Measurements from ENCODE around the gene ERBB2. TPM values are rescaled to one million over a fixed set of nuclear protein-coding genes. Genes with fewer than 3 reads are reported as not detected.

ERBB2 gene
- total and polyA plus RNA-seq, 2 of the 13 experiments (the other 11 are each of a cell fraction or from before 2014, with no cell fraction given): 57.7 to 64.1 TPM

- in situ Hi-C loops (cut with HindIII; ENCODE audit: extremely low pct_ligation_motif_present, low pct_unique_long_range_greater_than_20kb): no loop called here
- H3K79me2 ChIP-seq (ENCODE audit: insufficient read depth, low read length): no peaks in the 10 kb centered on the region
- FAIRE-seq (no peak), ATAC-seq (no peak), DNase-seq (ENCODE audit: low spot score) (no peak)
- H3K4me2 ChIP-seq (ENCODE audit: low read depth, low read length): peak overlapping the region; percentile 81; the same call in 1 of the 2 replicates
- BruUV-seq (replicated peaks): no TSS peak
- ChIA-PET POLR2A (interaction anchor here (1.4 to 4.1 kb wide), 5 partner anchors 9 to 63 kb away, joined by 4 to 25 read pairs (median 8); partner anchors contain the start of gene MIEN1), CTCF (ENCODE audit: low intra/inter-chr PET ratio, low total read pairs) (interaction anchor here (8.5 kb wide), 1 partner anchor 45 kb away, joined by 136 read pairs; no protein-coding TSS in a partner anchor)
- no peaks in the 10 kb centered on the region for H4K20me1 ChIP-seq (ENCODE audit: insufficient read depth, low read length)
- H3K27me3 ChIP-seq (ENCODE audit: control insufficient read depth in 1 of 2, insufficient read depth in 2 of 2, low read length in 2 of 2): peaks cover 11 to 51% of the 10 kb centered on the region in 2 experiments
- no peak overlapping the region for H2AFZ ChIP-seq (ENCODE audit: low read length)
- H3K9ac ChIP-seq (ENCODE audit: insufficient read depth, low read depth, low read length): no peak overlapping the region
- H3K4me1 ChIP-seq (ENCODE audit: insufficient read depth, low read length): peaks cover 69% of the 10 kb centered on the region
- intact Hi-C loops (cut with micrococcal nuclease; ENCODE audit: unreplicated experiment): no loop called here
- H3K9me3 ChIP-seq (ENCODE audit: low read length): no peaks in the 10 kb centered on the region
- peaks cover 0 to under 1% of the 10 kb centered on the region in 2 experiments; a peak in 3 of 5 replicates for H3K36me3 ChIP-seq (replicated peaks in 1 of 2; ENCODE audit: control insufficient read depth in 1 of 2, insufficient read depth in 2 of 2, low read length in 2 of 2)
- H3K27ac ChIP-seq (ENCODE audit: extremely low read length, insufficient read depth, low read length): no peak overlapping the region
- peak overlapping the region in 1 of 3 experiments; percentile 66; a peak in 1 of 6 replicates for H3K4me3 ChIP-seq (replicated peaks in 1 of 3; ENCODE audit: insufficient read depth in 1 of 3, low read depth in 2 of 3, low read length in 3 of 3)
- 35% methylated on average over 11 of the region's 11 CpGs for WGBS (ENCODE audit: low lambda C conversion rate)
- TF ChIP-seq RBFOX2 (IDR thresholded peaks at IDR 0.05; ENCODE audit: low read depth, low read length) (no peak), ZBTB38 (CRISPR knock-in tag; IDR thresholded peaks at IDR 0.05) (no peak), FOXO4 (CRISPR knock-in tag; conservative IDR thresholded peaks at IDR 0.05) (no peak), SMYD3 (CRISPR knock-in tag; IDR thresholded peaks at IDR 0.05) (no peak), TEAD2 (CRISPR knock-in tag; IDR thresholded peaks at IDR 0.05) (no peak), PATZ1 (CRISPR knock-in tag; IDR thresholded peaks at IDR 0.05) (no peak), ZKSCAN5 (CRISPR knock-in tag; IDR thresholded peaks at IDR 0.05) (no peak), DPF2 (CRISPR knock-in tag; IDR thresholded peaks at IDR 0.05; ENCODE audit: borderline replicate concordance, low read depth) (no peak), NFE2L1 (CRISPR knock-in tag; IDR thresholded peaks at IDR 0.05; ENCODE audit: borderline replicate concordance) (no peak), HOXA9 (CRISPR knock-in tag; IDR thresholded peaks at IDR 0.05; ENCODE audit: borderline replicate concordance) (no peak)
- TF ChIP-seq, protein P1, sequence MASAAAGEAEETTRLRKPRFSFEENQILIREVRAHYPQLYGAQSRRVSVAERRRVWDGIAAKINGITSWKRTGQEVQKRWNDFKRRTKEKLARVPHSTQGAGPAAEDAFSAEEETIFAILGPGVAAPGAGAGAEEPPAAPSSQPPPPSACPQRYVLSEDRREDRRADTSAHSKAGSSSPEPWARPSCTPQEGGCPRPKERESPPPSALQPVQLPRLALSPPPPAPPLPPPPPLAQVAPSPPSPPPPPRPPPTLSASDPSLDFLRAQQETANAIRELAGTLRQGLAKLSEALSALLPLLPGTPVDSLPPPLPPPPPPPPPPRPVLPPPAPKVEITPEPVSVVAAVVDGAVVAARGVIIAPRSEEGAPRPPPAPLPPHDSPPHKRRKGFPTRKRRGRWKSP (CRISPR knock-in tag; IDR thresholded peaks at IDR 0.05): no peak
- TF ChIP-seq, protein P2, sequence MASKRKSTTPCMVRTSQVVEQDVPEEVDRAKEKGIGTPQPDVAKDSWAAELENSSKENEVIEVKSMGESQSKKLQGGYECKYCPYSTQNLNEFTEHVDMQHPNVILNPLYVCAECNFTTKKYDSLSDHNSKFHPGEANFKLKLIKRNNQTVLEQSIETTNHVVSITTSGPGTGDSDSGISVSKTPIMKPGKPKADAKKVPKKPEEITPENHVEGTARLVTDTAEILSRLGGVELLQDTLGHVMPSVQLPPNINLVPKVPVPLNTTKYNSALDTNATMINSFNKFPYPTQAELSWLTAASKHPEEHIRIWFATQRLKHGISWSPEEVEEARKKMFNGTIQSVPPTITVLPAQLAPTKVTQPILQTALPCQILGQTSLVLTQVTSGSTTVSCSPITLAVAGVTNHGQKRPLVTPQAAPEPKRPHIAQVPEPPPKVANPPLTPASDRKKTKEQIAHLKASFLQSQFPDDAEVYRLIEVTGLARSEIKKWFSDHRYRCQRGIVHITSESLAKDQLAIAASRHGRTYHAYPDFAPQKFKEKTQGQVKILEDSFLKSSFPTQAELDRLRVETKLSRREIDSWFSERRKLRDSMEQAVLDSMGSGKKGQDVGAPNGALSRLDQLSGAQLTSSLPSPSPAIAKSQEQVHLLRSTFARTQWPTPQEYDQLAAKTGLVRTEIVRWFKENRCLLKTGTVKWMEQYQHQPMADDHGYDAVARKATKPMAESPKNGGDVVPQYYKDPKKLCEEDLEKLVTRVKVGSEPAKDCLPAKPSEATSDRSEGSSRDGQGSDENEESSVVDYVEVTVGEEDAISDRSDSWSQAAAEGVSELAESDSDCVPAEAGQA (IDR thresholded peaks at IDR 0.05; ENCODE audit: low read depth): no peak
- TF ChIP-seq, protein P2 (CRISPR knock-in tag; IDR thresholded peaks at IDR 0.05; ENCODE audit: borderline replicate concordance): no peak
These were observed 33.1 kb upstream of the ERBB2 start for GRCh38 chr17:39666601-39667261.
